ENCODE data around the gene MYO15A.

DNA sequence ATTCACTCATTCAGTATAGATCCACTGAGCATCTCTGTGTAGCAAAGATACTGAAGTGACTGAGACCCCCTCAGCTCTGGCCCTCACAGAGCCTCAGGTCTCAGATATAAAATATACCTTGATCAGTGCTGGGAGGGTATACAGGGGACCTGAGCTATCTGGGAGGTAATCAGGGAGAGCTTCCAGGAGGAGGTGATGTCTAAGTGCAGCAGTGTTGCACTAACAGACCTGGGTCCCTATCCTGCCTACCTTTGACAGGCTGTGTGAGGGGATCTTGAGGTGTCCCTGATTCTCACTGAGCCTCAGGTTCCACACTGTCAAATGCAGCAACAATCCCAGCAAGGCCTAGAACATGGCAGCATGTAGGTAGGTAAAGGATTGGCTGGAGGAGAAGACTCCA is 68.6 kb downstream of the MYO15A start:
- TF ChIP-seq EP300 (IDR thresholded peaks at IDR 0.05) = no peak
- TF ChIP-seq, protein P1, sequence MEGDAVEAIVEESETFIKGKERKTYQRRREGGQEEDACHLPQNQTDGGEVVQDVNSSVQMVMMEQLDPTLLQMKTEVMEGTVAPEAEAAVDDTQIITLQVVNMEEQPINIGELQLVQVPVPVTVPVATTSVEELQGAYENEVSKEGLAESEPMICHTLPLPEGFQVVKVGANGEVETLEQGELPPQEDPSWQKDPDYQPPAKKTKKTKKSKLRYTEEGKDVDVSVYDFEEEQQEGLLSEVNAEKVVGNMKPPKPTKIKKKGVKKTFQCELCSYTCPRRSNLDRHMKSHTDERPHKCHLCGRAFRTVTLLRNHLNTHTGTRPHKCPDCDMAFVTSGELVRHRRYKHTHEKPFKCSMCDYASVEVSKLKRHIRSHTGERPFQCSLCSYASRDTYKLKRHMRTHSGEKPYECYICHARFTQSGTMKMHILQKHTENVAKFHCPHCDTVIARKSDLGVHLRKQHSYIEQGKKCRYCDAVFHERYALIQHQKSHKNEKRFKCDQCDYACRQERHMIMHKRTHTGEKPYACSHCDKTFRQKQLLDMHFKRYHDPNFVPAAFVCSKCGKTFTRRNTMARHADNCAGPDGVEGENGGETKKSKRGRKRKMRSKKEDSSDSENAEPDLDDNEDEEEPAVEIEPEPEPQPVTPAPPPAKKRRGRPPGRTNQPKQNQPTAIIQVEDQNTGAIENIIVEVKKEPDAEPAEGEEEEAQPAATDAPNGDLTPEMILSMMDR (IDR thresholded peaks at IDR 0.05) = no peak
- TF ChIP-seq POLR2A (IDR thresholded peaks at IDR 0.05) = no peak
